Natural killer cell treated with Interleukin-12 subunit alpha and Interleukin-12 subunit beta and Interleukin-15 and Interleukin-18, amount 100 ng/mL, for 72 hours (primary cell): ENCODE data around the gene EIF5A. TPM values are rescaled to one million over a fixed set of nuclear protein-coding genes. Genes with fewer than 3 reads are reported as not detected.

Source experiments
- ATAC-seq, 2 donors: fragments of 150-1000 bp; cut with Tn5 transposase in 1 of 2; sonication (Bioruptor Pico), chemical (Tn5 transposase) in 1 of 2; 2 replicates each; pipeline ENCODE4 v1.10.0; 2021
- DNase-seq: peaks from one replicate; pipeline ENCODE4 v3.0.0; 2022; ENCODE audit warnings: low spot score
- H3K27ac Mint-ChIP-seq, 2 donors: 1 replicate in 1 of 2; 2 replicates in 1 of 2; pipeline ENCODE4 v1.8.0; 2022; ENCODE audit warnings: mixed read lengths in 2 of 2, mild to moderate bottlenecking in 1 of 2, moderate library complexity in 1 of 2
- H3K27me3 Mint-ChIP-seq, 2 donors: 1 replicate in 1 of 2; 2 replicates in 1 of 2; pipeline ENCODE4 v1.8.0; 2022; ENCODE audit warnings: mixed read lengths in 2 of 2
- H3K36me3 Mint-ChIP-seq: one replicate; pipeline ENCODE4 v1.8.0; 2022; ENCODE audit warnings: mixed read lengths
- H3K4me1 Mint-ChIP-seq, 2 donors: 1 replicate in 1 of 2; 2 replicates in 1 of 2; pipeline ENCODE4 v1.8.0; 2022; ENCODE audit warnings: low read depth in 2 of 2, mixed read lengths in 2 of 2, mild to moderate bottlenecking in 1 of 2
- H3K4me3 Mint-ChIP-seq: one replicate; pipeline ENCODE4 v1.8.0; 2022; ENCODE audit warnings: mixed read lengths
- H3K9me3 Mint-ChIP-seq: 2 replicates; pipeline ENCODE4 v1.8.0; 2022; ENCODE audit warnings: mixed read lengths
- total RNA-seq, 2 donors: library from RNA; stranded (reverse); gene quantifications; one replicate each; pipeline ENCODE4 v1.2.3, GENCODE V29; 2022

The EIF5A gene
- total RNA-seq, 2 donors from 2014 or later, result 953 to 1,345 TPM

GRCh38 chr17:7293159-7293558, 14.3 kb upstream of the EIF5A start:
- H3K36me3 Mint-ChIP-seq, result no peaks in the 10 kb centered on the region
- ATAC-seq, result no peak
- H3K9me3 Mint-ChIP-seq, result no peaks in the 10 kb centered on the region
- H3K4me3 Mint-ChIP-seq, result peak overlapping the region; percentile 51
- peaks cover 23 to 27% of the 10 kb centered on the region in 2 donors for H3K27me3 Mint-ChIP-seq
- H3K27ac Mint-ChIP-seq, result no peak overlapping the region
- DNase-seq, result no peak
- peaks cover 7 to 21% of the 10 kb centered on the region in 2 donors for H3K4me1 Mint-ChIP-seq

DNA sequence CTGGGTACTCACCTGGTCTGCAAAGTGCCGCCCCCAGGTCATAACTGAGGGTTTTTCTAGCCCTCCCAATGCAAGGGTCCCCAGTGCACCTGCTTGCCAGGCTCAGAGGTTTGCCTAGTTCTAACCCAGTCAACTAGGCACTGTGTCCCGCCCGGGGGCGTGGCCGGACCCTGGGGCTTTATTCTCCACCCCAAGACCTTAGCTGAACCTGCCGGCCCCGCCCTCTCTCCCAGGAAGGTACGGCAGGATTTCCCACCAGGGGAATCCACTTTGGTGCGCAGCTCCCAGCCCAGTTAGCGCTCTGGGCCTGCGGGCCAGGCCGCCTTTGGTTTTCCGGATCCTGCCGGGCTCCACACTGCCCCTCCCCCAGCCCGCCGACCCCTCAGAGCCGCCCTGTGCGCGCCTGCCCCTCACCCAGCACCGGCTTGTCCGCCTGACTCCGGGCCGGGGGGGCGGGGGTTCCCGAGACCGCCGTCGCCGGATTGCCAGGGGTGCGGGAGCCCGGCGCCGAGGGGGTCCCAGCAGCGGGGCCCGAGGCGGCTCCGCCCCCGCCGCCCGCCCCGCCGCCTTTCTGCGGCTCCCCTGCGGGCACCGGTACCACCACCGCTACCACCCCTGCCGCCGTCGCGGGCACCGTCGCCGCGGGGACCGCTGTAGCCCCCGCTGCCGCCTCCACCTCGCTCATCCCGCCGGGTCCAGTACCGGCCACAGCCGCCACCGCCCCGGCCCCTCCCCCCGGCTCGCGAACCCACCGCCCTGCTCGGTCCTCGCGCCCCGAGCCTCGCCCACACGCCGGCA, 13.4 kb upstream of the EIF5A start:
- DNase-seq (no peak), ATAC-seq (no peak)
- Mint-ChIP-seq H3K27me3 (peaks cover 20% of the 10 kb centered on the region in 2 donors), H3K4me1 (peaks cover 7 to 21% of the 10 kb centered on the region in 2 donors), H3K9me3 (no peaks in the 10 kb centered on the region), H3K36me3 (no peaks in the 10 kb centered on the region), H3K4me3 (peak overlapping the region; percentile 51), H3K27ac (no peak overlapping the region)

DNA sequence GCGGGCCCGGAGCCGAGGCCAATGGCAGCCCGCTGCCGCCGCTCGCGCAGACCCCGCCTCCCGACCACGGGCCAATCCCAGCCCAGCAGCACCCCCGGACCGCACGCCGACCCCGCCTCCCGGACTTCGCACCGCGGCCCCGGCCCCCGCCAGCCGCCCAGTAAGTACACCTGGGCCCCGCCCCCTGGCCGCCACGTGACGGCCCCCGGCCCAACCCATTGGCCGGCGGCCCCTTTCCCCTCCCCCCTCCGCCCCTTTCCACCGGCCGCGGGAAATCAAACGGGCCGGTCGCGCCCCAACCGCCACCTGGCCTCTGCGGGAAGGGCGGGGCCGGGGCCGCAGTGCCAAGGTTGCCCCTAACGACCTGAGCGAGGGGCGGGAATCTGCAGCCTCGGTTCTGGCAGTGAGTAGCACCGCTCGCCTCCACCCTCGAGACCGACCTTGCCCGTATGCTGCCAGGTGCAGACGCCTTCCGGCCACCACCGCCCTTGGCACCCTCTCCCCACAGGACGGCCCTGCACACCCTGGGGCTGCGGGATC, 12.7 kb upstream of the EIF5A start, which contains the start of gene YBX2:
Gene YBX2, minus strand, starts transcription at position 26 of the 540 bp plus-strand sequence. CDS start 139 bp downstream, outside the sequence.
- Mint-ChIP-seq H3K9me3 (no peaks in the 10 kb centered on the region), H3K27ac (peak within 1 kb of the TSS; percentile 37 to 48), H3K36me3 (no peaks in the 10 kb centered on the region), H3K27me3 (peaks cover 20% of the 10 kb centered on the region in 2 donors), H3K4me3 (peak within 1 kb of the TSS; percentile 84), H3K4me1 (peaks cover 7 to 21% of the 10 kb centered on the region in 2 donors)
- ATAC-seq (peak; percentile 81 to 89), DNase-seq (peak; percentile 79)

- no peak for ATAC-seq
- no peaks in the 10 kb centered on the region for H3K9me3 Mint-ChIP-seq
- H3K4me1 Mint-ChIP-seq, result peaks cover 7 to 21% of the 10 kb centered on the region in 2 donors
- DNase-seq, result no peak
- peak overlapping the region; percentile 84 for H3K4me3 Mint-ChIP-seq
- H3K27me3 Mint-ChIP-seq, result peaks cover 19 to 20% of the 10 kb centered on the region in 2 donors
- H3K36me3 Mint-ChIP-seq, result no peaks in the 10 kb centered on the region
- H3K27ac Mint-ChIP-seq, result peak overlapping the region; percentile 37 to 48
Observed at GRCh38 chr17:7295230-7296180, 11.9 kb upstream of the EIF5A start.

DNA sequence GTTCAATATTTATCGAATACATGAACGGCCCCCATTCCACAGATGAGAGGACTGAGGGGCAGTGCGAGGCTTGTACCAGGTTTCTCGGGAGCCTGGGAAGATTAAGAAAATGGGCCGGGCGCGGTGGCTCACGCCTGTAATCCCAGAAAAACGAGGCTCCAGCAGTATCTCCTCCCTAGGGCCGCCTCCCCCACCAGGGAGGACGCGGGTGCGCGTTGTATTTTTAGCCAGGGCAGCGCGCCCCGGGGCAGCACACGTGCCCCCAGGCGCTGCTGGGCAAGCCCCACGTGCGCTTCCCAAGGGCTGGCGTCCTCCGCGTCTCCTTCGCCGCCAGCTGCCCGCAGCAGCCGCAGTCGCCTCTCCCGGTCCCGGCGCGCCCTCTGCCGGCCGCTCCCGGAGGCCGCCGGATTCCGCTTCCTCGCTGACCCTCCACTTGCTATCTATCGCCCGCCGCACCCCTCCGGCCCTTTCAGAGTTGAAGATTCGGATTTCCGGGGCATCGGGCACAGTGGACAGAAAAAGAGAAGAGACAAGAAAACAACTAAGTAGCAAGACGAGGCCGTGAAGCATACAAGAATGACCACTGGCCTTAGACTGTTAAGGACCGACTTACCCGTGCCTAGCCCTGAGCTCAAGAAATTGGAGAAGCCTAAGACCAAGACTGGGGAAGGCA, 11.1 kb upstream of the EIF5A start:
- ATAC-seq (peak; percentile 66 to 79), DNase-seq (peak; percentile 79)
- H3K4me1 Mint-ChIP-seq, result peaks cover 7 to 21% of the 10 kb centered on the region in 2 donors
- peak overlapping the region in 1 of 2 donors; percentile 38 for H3K27ac Mint-ChIP-seq
- H3K9me3 Mint-ChIP-seq, result no peaks in the 10 kb centered on the region
- no peaks in the 10 kb centered on the region for H3K36me3 Mint-ChIP-seq
- peaks cover 20% of the 10 kb centered on the region in 2 donors for H3K27me3 Mint-ChIP-seq
- peak overlapping the region; percentile 8 for H3K4me3 Mint-ChIP-seq

- no peak overlapping the region for H3K4me3 Mint-ChIP-seq
- no peak for ATAC-seq
Observed at GRCh38 chr17:7304179-7304578, 3.2 kb upstream of the EIF5A start.

DNA sequence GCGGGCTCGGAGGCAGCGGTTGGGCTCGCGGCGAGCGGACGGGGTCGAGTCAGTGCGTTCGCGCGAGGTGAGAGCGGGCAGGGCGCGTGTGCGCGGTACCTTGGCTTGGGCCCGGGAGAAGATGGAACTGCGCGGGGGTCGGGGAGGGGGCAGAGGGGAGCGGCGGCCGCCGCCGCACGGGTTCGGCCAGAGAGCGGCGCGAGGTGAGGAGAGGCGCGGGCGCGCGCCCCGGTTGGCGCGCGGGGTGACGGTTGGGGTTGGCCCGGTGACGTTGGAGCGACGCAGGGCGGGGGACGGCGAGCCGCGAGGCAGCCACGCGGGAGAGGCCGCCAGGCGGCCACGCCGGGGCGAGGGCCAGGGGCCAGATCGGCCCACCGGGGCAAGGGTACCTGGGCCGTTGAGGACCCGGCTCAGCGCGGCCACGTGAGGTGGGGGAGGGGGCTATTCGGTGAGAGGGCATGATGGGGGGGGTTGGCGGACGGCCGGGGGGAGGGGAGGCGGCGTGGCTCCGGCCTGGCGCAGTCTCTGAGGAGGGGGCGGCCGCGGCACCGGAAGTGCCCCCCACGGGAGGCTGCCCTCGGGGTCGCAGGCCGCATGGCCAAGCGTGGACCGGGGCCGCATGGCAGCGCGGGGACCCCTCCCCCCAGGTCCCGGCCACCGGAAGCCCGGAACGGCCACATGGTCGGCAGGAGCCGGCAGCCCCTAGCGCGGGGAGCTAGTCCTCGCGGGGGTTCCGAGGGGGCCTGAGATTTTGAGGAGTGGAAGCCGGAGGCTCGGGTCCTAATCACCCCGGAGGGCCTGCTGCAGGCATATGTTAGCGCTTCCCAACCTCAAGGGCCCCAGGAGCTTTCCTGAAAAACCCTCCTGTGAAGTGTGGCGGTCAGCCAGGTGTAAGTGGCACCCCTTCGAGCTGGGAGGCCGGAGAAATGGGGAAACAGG, 527 bp downstream of the EIF5A start:
- H3K27me3 Mint-ChIP-seq, result no peaks in the 10 kb centered on the region
- H3K9me3 Mint-ChIP-seq, result no peaks in the 10 kb centered on the region
- H3K36me3 Mint-ChIP-seq, result peaks cover 31% of the 10 kb centered on the region
- peak; percentile 72 for DNase-seq
- peak; percentile 1 to 18 for ATAC-seq
- peak overlapping the region; percentile 87 for H3K4me3 Mint-ChIP-seq
- H3K4me1 Mint-ChIP-seq, result peaks cover 49 to 51% of the 10 kb centered on the region in 2 donors
- H3K27ac Mint-ChIP-seq, result peak overlapping the region; percentile 97

More at GRCh38 chr17:7304179-7304578, 3.2 kb upstream of the EIF5A start:
- Mint-ChIP-seq H3K4me1 (peaks cover 15 to 16% of the 10 kb centered on the region in 2 donors), H3K36me3 (peaks cover 5% of the 10 kb centered on the region), H3K27me3 (peaks cover 0 to 5% of the 10 kb centered on the region in 2 donors), H3K27ac (no peak overlapping the region), H3K9me3 (no peaks in the 10 kb centered on the region)
- DNase-seq, result no peak

DNA sequence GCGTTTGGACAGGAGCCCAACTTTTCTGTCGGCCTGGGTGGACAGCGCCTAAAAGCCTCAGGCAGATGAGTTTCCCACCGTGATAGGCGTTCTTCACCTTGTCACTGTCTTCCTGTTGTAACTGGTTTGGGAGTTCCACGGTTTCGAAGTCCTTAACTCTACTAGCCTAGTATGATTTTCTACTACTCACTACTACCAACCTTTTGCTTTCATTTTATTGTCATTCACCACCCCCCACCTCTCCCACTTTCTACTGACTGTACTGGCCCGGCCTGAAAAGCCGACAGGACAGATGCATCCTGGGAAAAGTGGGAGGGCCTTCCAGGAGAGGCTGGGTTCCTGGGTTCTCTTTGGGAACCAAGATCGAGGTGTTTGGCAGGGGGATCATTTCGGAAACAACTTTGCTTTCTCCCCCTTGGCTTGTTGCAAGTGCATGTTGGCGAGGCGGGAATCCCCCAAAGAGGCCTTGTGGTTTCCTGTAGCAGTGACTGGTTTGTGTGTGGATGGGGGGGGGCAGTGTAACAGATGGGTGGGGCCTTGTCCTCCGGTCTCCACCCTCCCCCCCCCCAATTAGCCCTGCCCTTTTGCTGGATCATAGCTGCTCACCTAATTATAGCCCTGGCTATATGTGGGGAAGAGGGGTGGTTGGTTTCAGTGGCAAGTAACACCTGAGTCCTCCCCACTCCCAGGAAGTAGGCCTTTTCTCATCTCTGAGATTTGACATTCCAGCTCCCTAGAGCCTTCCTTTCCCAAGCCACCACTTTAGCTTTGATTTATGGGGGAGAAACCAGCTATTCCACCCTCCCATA, 1.4 kb downstream of the EIF5A start:
- H3K4me1 Mint-ChIP-seq, result peaks cover 56 to 60% of the 10 kb centered on the region in 2 donors
- DNase-seq, result peak; percentile 93
- ATAC-seq, result peak; percentile 36 to 70
- peak overlapping the region; percentile 97 for H3K27ac Mint-ChIP-seq
- no peaks in the 10 kb centered on the region for H3K9me3 Mint-ChIP-seq
- peak overlapping the region; percentile 87 for H3K4me3 Mint-ChIP-seq
- H3K27me3 Mint-ChIP-seq, result no peaks in the 10 kb centered on the region
- H3K36me3 Mint-ChIP-seq, result peaks cover 31% of the 10 kb centered on the region

GRCh38 chr17:7309628-7310027, 2.2 kb downstream of the EIF5A start:
- H3K27ac Mint-ChIP-seq, result peak overlapping the region; percentile 97
- H3K36me3 Mint-ChIP-seq, result peaks cover 38% of the 10 kb centered on the region
- DNase-seq (no peak), ATAC-seq (no peak)
- peak overlapping the region; percentile 87 for H3K4me3 Mint-ChIP-seq
- H3K4me1 Mint-ChIP-seq, result peaks cover 64 to 68% of the 10 kb centered on the region in 2 donors
- no peaks in the 10 kb centered on the region for H3K9me3 Mint-ChIP-seq
- no peaks in the 10 kb centered on the region for H3K27me3 Mint-ChIP-seq

- Mint-ChIP-seq H3K27ac (peak overlapping the region; percentile 97), H3K27me3 (no peaks in the 10 kb centered on the region), H3K4me3 (peak overlapping the region; percentile 87), H3K36me3 (peaks cover 38% of the 10 kb centered on the region), H3K9me3 (no peaks in the 10 kb centered on the region), H3K4me1 (peaks cover 64 to 74% of the 10 kb centered on the region in 2 donors)
- no peak for DNase-seq
- ATAC-seq, result no peak
Observed at GRCh38 chr17:7311110-7311705, 3.8 kb downstream of the EIF5A start.

GRCh38 chr17:7312432-7313087, 5.1 kb downstream of the EIF5A start:
- Mint-ChIP-seq H3K27ac (peak overlapping the region; percentile 85 to 97), H3K36me3 (peaks cover 38% of the 10 kb centered on the region), H3K4me1 (peaks cover 58 to 69% of the 10 kb centered on the region in 2 donors), H3K27me3 (no peaks in the 10 kb centered on the region), H3K9me3 (no peaks in the 10 kb centered on the region), H3K4me3 (peak overlapping the region; percentile 94)
- DNase-seq (no peak), ATAC-seq (no peak)
